K562 (cell line): ENCODE measurements around the gene ZBTB9. TPM values are rescaled to one million over a fixed set of nuclear protein-coding genes. Genes with fewer than 3 reads are reported as not detected.

Experiments
- ATAC-seq: fragments of 200-7000 bp; cut with Tn5 transposase; 3 replicates; pipeline ENCODE4 v1.9.1; 2020; ENCODE audit warnings: moderate library complexity
- BruUV-seq: library from RNA; stranded (reverse); fragments of 400-500 nt; replicated peaks from 2 replicates; lab custom pipeline; 2021; lab: Mats Ljungman, UMichigan
- CTCF ChIA-PET: fragments of 300-600 bp; formaldehyde crosslinking; extraction: SDS; loops from one replicate; lab custom pipeline; 2021; ENCODE audit warnings: low intra/inter-chr PET ratio; lab: Yijun Ruan, JAX
- POLR2A ChIA-PET: fragments of 300-600, 350-650 bp; sonication (Branson Sonifier 250); formaldehyde crosslinking; extraction: SDS; loops from one replicate; lab custom pipeline; 2021; ENCODE audit warnings: antibody characterized with exemption, inconsistent platforms; lab: Yijun Ruan, JAX
- DNase-seq, 4 experiments: peaks; one replicate each; pipeline versions ENCODE4 v3.0.0 to v3.0.0-alpha.2; 2011 to 2018; ENCODE audit warnings: low spot score in 3 of 4, mixed read lengths in 3 of 4; ENCODE audit errors: extremely low read depth in 1 of 4
- FAIRE-seq: peaks from 2 replicates; lab custom pipeline; 2011; peaks lifted over from hg19 to GRCh38; lab: Jason Lieb, UNC
- H2AFZ ChIP-seq: 2 replicates; pipeline ENCODE4 v1.6.0; 2011; ENCODE audit warnings: low read depth, low read length, control low read depth, inconsistent platforms
- H3K27ac ChIP-seq: fragments of 200-600 bp; 3 replicates; pipeline ENCODE4 v1.8.0; 2011; ENCODE audit warnings: low read depth, mild to moderate bottlenecking, control low read depth, inconsistent platforms, low read length, moderate library complexity, mixed read lengths; ENCODE audit errors: extremely low read depth
- H3K27me3 ChIP-seq, 2 experiments: fragments of 300-600 bp in 1 of 2; 2 replicates in 1 of 2; 3 replicates in 1 of 2; pipeline versions ENCODE4 v1.6.0 to v1.8.0; 2011; ENCODE audit warnings: inconsistent platforms in 2 of 2, low read length in 2 of 2, mild to moderate bottlenecking in 1 of 2, mixed read lengths in 1 of 2, moderate library complexity in 1 of 2; ENCODE audit not compliant: control insufficient read depth in 2 of 2, insufficient read depth in 2 of 2
- H3K36me3 ChIP-seq: fragments of 300-600 bp; 3 replicates; pipeline ENCODE4 v1.8.0; 2011; ENCODE audit warnings: mild to moderate bottlenecking, low read length, inconsistent platforms; ENCODE audit not compliant: control insufficient read depth, insufficient read depth
- H3K4me1 ChIP-seq, 2 experiments: fragments of 200-600 bp in 1 of 2; replicated peaks in 1 of 2; 2 replicates in 1 of 2; 3 replicates in 1 of 2; pipeline versions ENCODE4 v1.5.1 to v1.8.0; 2011; ENCODE audit warnings: inconsistent platforms in 2 of 2, low read length in 2 of 2, mild to moderate bottlenecking in 1 of 2, mixed read lengths in 1 of 2, moderate library complexity in 1 of 2; ENCODE audit not compliant: control insufficient read depth in 2 of 2, insufficient read depth in 2 of 2
- H3K4me2 ChIP-seq: 2 replicates; pipeline ENCODE4 v1.6.1; 2011; ENCODE audit warnings: low read length, control low read depth, inconsistent platforms, mixed read lengths; ENCODE audit not compliant: insufficient read depth
- H3K4me3 ChIP-seq: fragments of 200-600 bp; sonication (generic), shearing (Covaris generic); 2 replicates; pipeline ENCODE4 v1.5.1; 2016; ENCODE audit warnings: control low read depth, inconsistent platforms
- H3K79me2 ChIP-seq: fragments of 200-600 bp; 3 replicates; pipeline ENCODE4 v1.8.0; 2011; ENCODE audit warnings: low read length, inconsistent platforms; ENCODE audit not compliant: control insufficient read depth, insufficient read depth
- H3K9ac ChIP-seq, 2 experiments: 2 replicates each; pipeline versions ENCODE4 v1.6.0 to v1.6.1; 2011; ENCODE audit warnings: low read depth in 2 of 2, low read length in 2 of 2, control low read depth in 1 of 2, inconsistent platforms in 1 of 2, mild to moderate bottlenecking in 1 of 2, mixed read lengths in 1 of 2; ENCODE audit not compliant: insufficient read depth in 1 of 2
- H3K9me1 ChIP-seq: one replicate; pipeline ENCODE4 v1.6.0; 2011; ENCODE audit warnings: inconsistent platforms, mild to moderate bottlenecking, low read length, moderate library complexity; ENCODE audit not compliant: control insufficient read depth, insufficient read depth
- H3K9me3 ChIP-seq: replicated peaks from 2 replicates; pipeline ENCODE4 v1.5.1; 2011; ENCODE audit warnings: low read depth, low read length, inconsistent platforms; ENCODE audit not compliant: control insufficient read depth, insufficient read depth
- H4K20me1 ChIP-seq: replicated peaks from 2 replicates; pipeline ENCODE4 v1.6.1; 2011; ENCODE audit warnings: low read length, inconsistent platforms, mixed read lengths; ENCODE audit not compliant: control insufficient read depth, insufficient read depth
- E2F1 ChIP-seq: sonication (generic); formaldehyde crosslinking; IDR thresholded peaks from 2 replicates; pipeline ENCODE4 v1.8.1; 2023; ENCODE audit warnings: mild to moderate bottlenecking, missing genetic modification reagents, moderate library complexity
- ERF ChIP-seq: fragments of 450-650 bp; formaldehyde crosslinking; IDR thresholded peaks from 2 replicates; pipeline ENCODE4 v1.4.0; 2020; ENCODE audit warnings: mild to moderate bottlenecking, mixed read lengths
- FOXP1 ChIP-seq: sonication (generic); formaldehyde crosslinking; IDR thresholded peaks from 2 replicates; pipeline ENCODE4 v1.8.0; 2022; ENCODE audit warnings: mild to moderate bottlenecking, missing genetic modification reagents
- GTF2E2 ChIP-seq: fragments of 200-800 bp; sonication (Bioruptor generic); IDR thresholded peaks from 2 replicates; pipeline ENCODE4 v1.6.1; 2016; ENCODE audit warnings: missing genetic modification characterization, missing compliant biosample characterization
- POLR3G ChIP-seq: IDR thresholded peaks from 2 replicates; pipeline ENCODE4 v1.6.1; 2011; ENCODE audit not compliant: insufficient read length, insufficient replicate concordance; ENCODE audit errors: extremely low read depth
- RBBP5 ChIP-seq: fragments of 200-600 bp; sonication (generic); IDR thresholded peaks from 2 replicates; pipeline ENCODE4 v1.6.1; 2012; ENCODE audit warnings: borderline replicate concordance, mild to moderate bottlenecking, low read length, control low read depth, inconsistent platforms; ENCODE audit not compliant: insufficient read depth, poor library complexity, severe bottlenecking
- TARDBP ChIP-seq: fragments of 450-650 bp; IDR thresholded peaks from 2 replicates; pipeline ENCODE4 v1.6.1; 2016
- ZNF583 ChIP-seq: fragments of 250-450 bp; sonication (Bioruptor Pico); IDR thresholded peaks from 2 replicates; pipeline ENCODE4 v1.4.0; 2020
- WGBS: fragments of 100-300 bp; shearing (Covaris generic); methylation state at CpG from one replicate; pipeline ENCODE4 v1.1.6; 2016; ENCODE audit warnings: low coverage, mixed read lengths; ENCODE audit not compliant: insufficient coverage; ENCODE audit errors: missing lambda C conversion rate; 5-methylcytosine and 5-hydroxymethylcytosine counted together
- in situ Hi-C: fragments of 300-500 bp; cut with MboI; formaldehyde crosslinking; loops from 4 replicates; pipeline ENCODE4 v1.15.0; 2018; ENCODE audit warnings: inconsistent platforms, mixed read lengths
- intact Hi-C: fragments of 100-400 bp; cut with micrococcal nuclease; formaldehyde crosslinking; loops from 2 replicates; pipeline ENCODE4 v1.14.2; 2022
- polyA plus RNA-seq, 8 experiments: library from polyadenylated mRNA; depleted of rRNA in 4 of 8; stranded (reverse) in 5 of 8; unstranded in 3 of 8; fragments of >200 nt; fragmentation: Nextera tagmentation in 2 of 8; fragmentation: Illumina TruSeq in 1 of 8; extraction: Ambion mirVana in 2 of 8; extraction: Trizol in 1 of 8; gene quantifications; 2 replicates each; pipeline versions ENCODE4 v1.2.1 to v1.2.3, GENCODE V29; 2011 to 2014; ENCODE audit warnings: inconsistent platforms in 1 of 8, missing spikeins in 1 of 8
- total RNA-seq, 7 experiments: library from RNA; depleted of rRNA in 6 of 7; stranded (reverse); fragments of >200 nt in 6 of 7; fragmentation: Illumina TruSeq in 2 of 7; extraction: Trizol in 2 of 7; gene quantifications; 2 replicates each; pipeline versions ENCODE4 v1.2.1 to v1.2.3, GENCODE V29; 2011 to 2021; ENCODE audit warnings: low replicate concordance in 1 of 7

ZBTB9 gene
- total and polyA plus RNA-seq, 9 of the 15 experiments (the other 6 are each of a cell fraction or from before 2014, with no cell fraction given): 1.9 to 19.5 (median 10.4) TPM

GRCh38 chr6:33446356-33446755, 8.0 kb upstream of the ZBTB9 start:
- H3K9ac ChIP-seq: 0 out of 4 replicates have a peak overlapping the region, but pooled peaks of 1 of the 2 experiments have one; percentile 11
- BruUV-seq: no TSS peak
- FAIRE-seq (no peak), ATAC-seq (no peak), DNase-seq (no peak)
- H3K79me2 ChIP-seq: no peaks in the 10 kb centered on the region
- no peak overlapping the region for H3K27ac ChIP-seq
- 89% methylated on average over 10 of the region's 10 CpGs for WGBS
- H3K4me2 ChIP-seq: no peak overlapping the region
- H4K20me1 ChIP-seq: no peaks in the 10 kb centered on the region
- no peak overlapping the region for H3K4me3 ChIP-seq
- H3K27me3 ChIP-seq: no peaks in the 10 kb centered on the region
- no peak for TF ChIP-seq E2F1 (CRISPR knock-in tag)
- no peak for TF ChIP-seq FOXP1 (CRISPR knock-in tag)
- TF ChIP-seq ZNF583 (CRISPR knock-in tag): no peak
- no peak for TF ChIP-seq TARDBP
- TF ChIP-seq ERF (CRISPR knock-in tag): no peak
- no peak for TF ChIP-seq POLR3G
- no peak for TF ChIP-seq GTF2E2
- no peak for TF ChIP-seq RBBP5
- CTCF ChIA-PET: no interaction called here
- no peak overlapping the region for H2AFZ ChIP-seq
- H3K9me1 ChIP-seq: peaks cover 3% of the 10 kb centered on the region
- in situ Hi-C loops: no loop called here
- H3K36me3 ChIP-seq: peaks cover 81% of the 10 kb centered on the region; the same call in 2 of the 3 replicates
- intact Hi-C loops: no loop called here
- POLR2A ChIA-PET: interaction anchor here (1.2 kb wide), 1 partner anchor 15 kb away, joined by 3 read pairs; no protein-coding TSS in a partner anchor
- H3K9me3 ChIP-seq: no peaks in the 10 kb centered on the region
- H3K4me1 ChIP-seq: peaks cover 0 to 11% of the 10 kb centered on the region in 2 experiments; a peak in 1 of 5 replicates
